ENCODE data around the gene PMEPA1.

- TF ChIP-seq ZNF558 (tag by site-specific recombination; IDR thresholded peaks at IDR 0.05): no peak
- no peak for TF ChIP-seq CTCF (tag by site-specific recombination; IDR thresholded peaks at IDR 0.05)
- TF ChIP-seq ZNF76 (tag by site-specific recombination; IDR thresholded peaks at IDR 0.05; ENCODE audit: borderline replicate concordance, low read depth): no peak
- TF ChIP-seq ZNF629 (tag by site-specific recombination; IDR thresholded peaks at IDR 0.05): no peak
- no peak for TF ChIP-seq ZNF214 (tag by site-specific recombination; IDR thresholded peaks at IDR 0.05; ENCODE audit: borderline replicate concordance)
- no peak for TF ChIP-seq TCF7L2 (IDR thresholded peaks at IDR 0.05; ENCODE audit: borderline replicate concordance, low read depth, low read length)
- TF ChIP-seq ZNF830 (tag by site-specific recombination; IDR thresholded peaks at IDR 0.05; ENCODE audit: low read depth): no peak
- TF ChIP-seq REST (tag by site-specific recombination; IDR thresholded peaks at IDR 0.05): no peak
- TF ChIP-seq PRDM1 (tag by site-specific recombination; IDR thresholded peaks at IDR 0.05): no peak
- no peak for TF ChIP-seq ZNF311 (tag by site-specific recombination; IDR thresholded peaks at IDR 0.05; ENCODE audit: borderline replicate concordance)
- no peak for TF ChIP-seq ZNF645 (tag by site-specific recombination; IDR thresholded peaks at IDR 0.05)
Observed at GRCh38 chr20:57653546-57653900, 56.3 kb downstream of the PMEPA1 start.
